ENCODE data around the gene RABL2A. TPM values are rescaled to one million over a fixed set of nuclear protein-coding genes. Genes with fewer than 3 reads are reported as not detected.
"Not testable (repeated sequence)": the region's sequence is repeated elsewhere in the genome, so short reads cannot be mapped to it uniquely, and the experiment has no call there.

The RABL2A gene
- polyA plus RNA-seq, 5 donors = 51.2 to 63.8 (median 54.5) TPM

GRCh38 chr2:113604661-113605060 lies 22.4 kb upstream of the RABL2A start:
- not testable (repeated sequence) for DNase-seq

- not testable (repeated sequence) for DNase-seq
Measured at GRCh38 chr2:113606036-113606435, 21.0 kb upstream of the RABL2A start.

GRCh38 chr2:113609822-113610221 lies 17.2 kb upstream of the RABL2A start:
- not testable (repeated sequence) for DNase-seq

- not testable (repeated sequence) for DNase-seq
Measured at GRCh38 chr2:113621002-113621401, 6.1 kb upstream of the RABL2A start.

- not testable (repeated sequence) for DNase-seq
Measured at GRCh38 chr2:113625906-113626305, 1.2 kb upstream of the RABL2A start.

- DNase-seq = not testable (repeated sequence)
Measured at GRCh38 chr2:113632849-113633345, 5.8 kb downstream of the RABL2A start.

- DNase-seq = not testable (repeated sequence)
Measured at GRCh38 chr2:113635358-113635757, 8.3 kb downstream of the RABL2A start.

- not testable (repeated sequence) for DNase-seq
Measured at GRCh38 chr2:113636226-113636625, 9.2 kb downstream of the RABL2A start.

- not testable (repeated sequence) for DNase-seq
Measured at GRCh38 chr2:113638084-113638483, 11.0 kb downstream of the RABL2A start.

- DNase-seq = not testable (repeated sequence)
Measured at GRCh38 chr2:113646217-113646616, 19.2 kb downstream of the RABL2A start.

GRCh38 chr2:113650834-113651815 lies 24.1 kb downstream of the RABL2A start:
- not testable (repeated sequence) for DNase-seq

GRCh38 chr2:113652599-113652998 lies 25.5 kb downstream of the RABL2A start:
- DNase-seq = not testable (repeated sequence)

GRCh38 chr2:113656031-113656624 lies 29.1 kb downstream of the RABL2A start:
- not testable (repeated sequence) for DNase-seq

- DNase-seq = not testable (repeated sequence)
Measured at GRCh38 chr2:113657735-113658134, 30.7 kb downstream of the RABL2A start.

- DNase-seq = not testable (repeated sequence)
Measured at GRCh38 chr2:113663285-113664060, 36.4 kb downstream of the RABL2A start.

GRCh38 chr2:113664761-113665533 lies 37.9 kb downstream of the RABL2A start:
- not testable (repeated sequence) for DNase-seq

GRCh38 chr2:113669013-113669412 lies 41.9 kb downstream of the RABL2A start:
- not testable (repeated sequence) for DNase-seq

- DNase-seq = no peak
Measured at GRCh38 chr2:113672326-113672932, 45.4 kb downstream of the RABL2A start.

GRCh38 chr2:113675875-113676274 lies 48.8 kb downstream of the RABL2A start:
- DNase-seq = no peak

GRCh38 chr2:113676623-113677266 lies 49.7 kb downstream of the RABL2A start:
- no peak for DNase-seq
